SKM-1 treated with dmso at 0.1 percent for 144 hours (cell line): ENCODE data around the gene AIF1L.

ENCODE experiments used
- DNase-seq: peaks from one replicate; lab custom pipeline; 2025; ENCODE audit not compliant: unreplicated experiment; lab: John Stamatoyannopoulos, UW

Gene AIF1L

DNA sequence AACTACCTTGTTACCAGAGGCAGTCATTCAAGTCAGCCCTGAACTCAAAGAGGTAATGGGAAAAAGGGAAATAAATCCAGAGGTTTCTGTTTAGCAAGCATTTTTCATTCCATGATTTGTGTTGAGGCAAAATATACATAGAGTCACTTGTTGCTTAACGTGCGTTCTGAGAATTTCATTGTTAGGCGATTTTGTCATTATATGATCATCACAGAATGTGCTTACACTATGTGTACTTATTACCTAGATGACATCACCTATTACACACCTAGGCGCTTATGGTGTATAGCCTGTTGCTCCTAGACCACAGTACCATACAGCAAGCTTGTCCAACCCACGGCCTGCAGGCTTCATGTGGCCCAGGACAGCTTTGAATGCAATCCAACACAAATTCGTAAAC, 65.3 kb downstream of the AIF1L start:
- no peak for DNase-seq

DNA sequence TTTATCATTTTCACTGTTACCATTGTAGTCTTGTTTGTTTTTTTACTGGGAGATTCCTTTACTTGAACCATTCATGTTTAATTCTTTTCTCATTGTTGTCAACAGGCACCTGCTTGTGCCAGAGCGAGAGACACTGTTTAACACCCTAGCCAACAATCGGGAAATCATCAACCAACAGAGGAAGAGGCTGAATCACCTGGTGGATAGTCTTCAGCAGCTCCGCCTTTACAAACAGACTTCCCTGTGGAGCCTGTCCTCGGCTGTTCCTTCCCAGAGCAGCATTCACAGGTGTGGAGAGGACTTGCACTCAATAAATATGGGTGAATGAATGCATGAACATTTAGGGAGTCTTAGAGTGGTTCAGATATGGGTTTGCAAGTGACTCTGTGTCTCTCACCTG, 66.6 kb downstream of the AIF1L start:
- no peak for DNase-seq

DNA sequence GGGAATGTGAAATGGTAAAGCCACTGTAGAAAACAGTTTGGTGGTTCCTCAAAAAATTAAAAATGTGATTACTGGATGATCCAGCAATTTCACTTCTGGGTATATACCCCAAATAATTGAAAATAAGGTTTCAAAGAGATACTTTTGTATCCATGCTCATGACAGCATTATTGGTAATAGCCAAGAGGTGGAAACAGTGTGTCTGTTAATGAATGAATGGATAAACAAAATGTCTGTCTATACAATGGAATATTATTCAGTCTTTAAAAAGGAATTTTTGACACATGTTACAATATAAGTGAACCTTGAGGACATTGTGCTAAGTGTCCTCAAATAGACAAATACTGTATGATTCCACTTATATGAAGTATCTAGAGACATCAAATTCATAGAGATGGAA, 69.2 kb downstream of the AIF1L start:
- no peak for DNase-seq

DNA sequence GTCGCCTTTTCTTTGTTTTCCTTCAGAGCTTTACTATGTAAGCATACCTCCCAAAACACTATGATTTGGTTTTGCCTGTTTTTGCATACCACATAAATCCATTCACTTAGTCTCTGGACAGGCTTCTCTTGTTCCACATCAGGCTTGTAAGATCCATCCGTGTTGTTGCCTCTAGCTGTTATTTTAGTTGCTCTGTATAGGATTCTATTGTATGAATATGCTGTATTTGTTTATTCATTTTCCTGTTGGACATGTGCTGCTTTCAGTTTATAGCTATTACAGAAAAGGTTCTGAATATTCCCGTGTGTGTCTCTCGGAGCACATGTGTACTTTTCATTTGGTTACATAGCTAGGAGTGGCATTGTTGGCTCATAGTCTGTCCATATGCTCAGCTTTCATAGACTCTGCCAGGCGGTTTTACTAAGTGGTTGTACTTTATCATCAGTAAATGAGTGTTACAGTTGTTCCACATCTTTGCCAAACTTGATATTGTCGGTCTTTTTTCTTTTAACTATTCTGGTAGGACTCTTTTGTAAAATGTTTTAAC, 70.9 kb downstream of the AIF1L start:
- no peak for DNase-seq

DNA sequence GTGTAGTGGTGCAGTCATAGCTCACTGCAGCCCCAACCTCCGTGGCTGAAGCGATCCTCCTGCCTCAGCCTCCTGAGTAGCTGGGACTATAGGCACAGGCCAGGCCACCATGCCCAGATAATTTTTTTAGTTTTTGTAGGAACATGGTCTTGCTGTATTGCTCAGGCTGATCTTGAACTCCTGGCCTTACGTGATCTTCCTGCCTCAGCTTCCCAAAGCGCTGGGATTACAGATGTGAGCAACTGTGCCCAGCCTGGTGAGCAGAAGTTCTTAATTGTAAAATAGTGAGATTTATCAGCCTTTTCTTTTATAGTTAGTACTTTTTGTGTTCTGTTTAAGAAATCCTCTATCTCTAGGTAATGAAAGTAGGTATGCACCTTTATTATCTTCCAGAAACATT, 71.6 kb downstream of the AIF1L start:
- no peak for DNase-seq

DNA sequence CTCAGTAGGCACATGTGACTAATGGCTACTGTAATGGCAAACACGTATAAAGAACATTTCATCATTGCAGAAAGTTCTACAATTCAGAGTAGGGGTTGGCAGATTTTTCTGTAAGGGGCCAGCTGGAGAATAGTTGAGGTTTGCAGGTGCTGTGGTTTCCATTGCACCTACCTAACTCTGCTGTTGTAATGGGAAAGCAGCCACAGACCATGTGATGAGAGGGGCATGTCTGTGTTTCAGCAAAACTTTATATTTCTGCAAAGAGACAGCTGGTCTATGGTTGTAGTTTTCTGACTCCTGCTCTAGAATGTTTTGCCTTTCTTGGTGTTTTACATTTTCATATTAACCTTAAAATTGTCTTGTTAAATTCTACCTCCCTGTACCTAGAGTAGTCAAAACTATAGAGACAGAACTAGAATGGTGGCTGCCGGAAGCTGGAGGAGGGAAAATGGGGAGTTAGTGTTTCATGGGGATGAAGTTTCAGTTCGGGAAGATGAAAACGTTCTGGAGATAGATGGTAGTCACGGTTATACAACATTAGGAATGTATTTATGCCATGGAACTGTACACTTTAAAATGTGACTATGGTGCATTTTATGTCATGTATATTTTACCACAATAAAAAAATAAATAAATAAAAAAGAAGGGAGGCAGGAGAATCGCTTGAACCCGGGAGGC, 73.4 kb downstream of the AIF1L start:
- DNase-seq, result no peak
